Measurements from ENCODE around the gene TAS2R40. TPM values are rescaled to one million over a fixed set of nuclear protein-coding genes. Genes with fewer than 3 reads are reported as not detected.

TAS2R40 gene
- total RNA-seq, 1 experiment from 2014 or later: not detected

GRCh38 chr7:143239813-143240212, 18.0 kb downstream of the TAS2R40 start:
- no TSS peak for BruUV-seq (replicated peaks)
- no peak for ATAC-seq

More at GRCh38 chr7:143239813-143240212, 18.0 kb downstream of the TAS2R40 start:
- Histone ChIP-seq H3K27ac (ENCODE audit: low read depth, low read length) (no peak overlapping the region), H3K4me1 (ENCODE audit: control insufficient read depth in 1 of 2, insufficient read depth in 2 of 2, low read length in 2 of 2) (peaks cover 3 to 9% of the 10 kb centered on the region in 2 experiments; a peak in 3 of 4 replicates), H3K9me3 (ENCODE audit: control insufficient read depth in 1 of 2, insufficient read depth in 1 of 2, low read depth in 1 of 2, low read length in 2 of 2) (no peaks in the 10 kb centered on the region), H3K79me2 (ENCODE audit: insufficient read depth, low read length) (no peaks in the 10 kb centered on the region), H4K20me1 (ENCODE audit: insufficient read depth) (no peaks in the 10 kb centered on the region), H3K4me2 (ENCODE audit: low read length) (no peak overlapping the region), H3K27me3 (ENCODE audit: insufficient read depth, low read length) (no peaks in the 10 kb centered on the region), H3K36me3 (ENCODE audit: control insufficient read depth in 1 of 2, insufficient read depth in 2 of 2, low read length in 2 of 2) (no peaks in the 10 kb centered on the region), H2AFZ (ENCODE audit: low read depth, low read length, poor library complexity, severe bottlenecking) (no peak overlapping the region), H3K4me3 (replicated peaks in 1 of 2; ENCODE audit: low read depth in 1 of 2, low read length in 2 of 2) (no peak overlapping the region), H3K9ac (ENCODE audit: low read length) (no peak overlapping the region), H3K9me2 (ENCODE audit: insufficient read depth) (no peaks in the 10 kb centered on the region)
- DNase-seq (ENCODE audit: low read depth, low spot score): no peak
- POLR2A ChIA-PET: no interaction called here
- no peak for TF ChIP-seq CTCF (IDR thresholded peaks at IDR 0.05 in 2 of 3, conservative IDR thresholded peaks at IDR 0.05 in 1 of 3; ENCODE audit: borderline replicate concordance in 1 of 3, insufficient read depth in 1 of 3, low read depth in 2 of 3, low read length in 2 of 3)
- no peak for TF ChIP-seq POLR2AphosphoS5 (IDR thresholded peaks at IDR 0.05; ENCODE audit: low read depth, low read length)
- no peak for TF ChIP-seq ELF1 (IDR thresholded peaks at IDR 0.05; ENCODE audit: borderline replicate concordance, low read depth)
- TF ChIP-seq, protein P1, sequence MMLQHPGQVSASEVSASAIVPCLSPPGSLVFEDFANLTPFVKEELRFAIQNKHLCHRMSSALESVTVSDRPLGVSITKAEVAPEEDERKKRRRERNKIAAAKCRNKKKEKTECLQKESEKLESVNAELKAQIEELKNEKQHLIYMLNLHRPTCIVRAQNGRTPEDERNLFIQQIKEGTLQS (IDR thresholded peaks at IDR 0.05): no peak
- TF ChIP-seq JUND (IDR thresholded peaks at IDR 0.05): no peak
- TF ChIP-seq MAX (IDR thresholded peaks at IDR 0.05): no peak
- TF ChIP-seq CEBPB (IDR thresholded peaks at IDR 0.05; ENCODE audit: low read depth): no peak
- RAD21 ChIA-PET (ENCODE audit: low non-redundant PET in 1 of 2, low total read pairs in 2 of 2, uncharacterized antibody in 2 of 2, unreplicated experiment in 2 of 2): interaction anchor here in 1 of 2 experiments (0.9 to 1.2 kb wide), 3 partner anchors 24 to 82 kb away, joined by 3 to 4 read pairs (median 3); no protein-coding TSS in a partner anchor
- CTCF ChIA-PET: interaction anchor here (0.6 to 2.2 kb wide), 13 partner anchors 9 to 353 kb away, joined by 3 to 23 read pairs (median 4); partner anchors contain the start of gene EPHA1
- intact Hi-C loops (cut with micrococcal nuclease): loop anchor here (1.0 to 2.0 kb wide), 2 partner anchors 65 to 169 kb away; partner anchors contain the start of gene EPHA1

Data from HCT116 (cell line).